Progenitor cell of endocrine pancreas (in vitro differentiated cells): ENCODE data around the gene THRSP. TPM values are rescaled to one million over a fixed set of nuclear protein-coding genes. Genes with fewer than 3 reads are reported as not detected.
A peak's percentile ranks its signal among the peaks of the same experiment; 100 is the strongest.
"Not testable (repeated sequence)": the region's sequence is repeated elsewhere in the genome, so short reads cannot be mapped to it uniquely, and the experiment has no call there.

Experiments
- DNase-seq: peaks from one replicate; pipeline ENCODE4 v3.0.0; 2021; ENCODE audit warnings: low spot score; ENCODE audit not compliant: unreplicated experiment
- H3K27ac Mint-ChIP-seq: 2 replicates; pipeline ENCODE4 v1.8.0; 2021; ENCODE audit warnings: mild to moderate bottlenecking, moderate library complexity, mixed read lengths
- H3K27me3 Mint-ChIP-seq: 2 replicates; pipeline ENCODE4 v1.8.0; 2021; ENCODE audit warnings: mixed read lengths
- H3K36me3 Mint-ChIP-seq: 2 replicates; pipeline ENCODE4 v1.8.0; 2022; ENCODE audit warnings: mixed read lengths; ENCODE audit not compliant: insufficient read depth
- H3K4me1 Mint-ChIP-seq: 2 replicates; pipeline ENCODE4 v1.8.0; 2021; ENCODE audit warnings: low read depth, mixed read lengths
- H3K4me3 Mint-ChIP-seq: 2 replicates; pipeline ENCODE4 v1.8.0; 2021; ENCODE audit warnings: low read depth, mild to moderate bottlenecking, moderate library complexity, mixed read lengths
- H3K9me3 Mint-ChIP-seq: 2 replicates; pipeline ENCODE4 v1.8.0; 2021; ENCODE audit warnings: low read depth, mixed read lengths
- total RNA-seq: library from RNA; stranded (reverse); gene quantifications from 2 replicates; pipeline ENCODE4 v1.2.1, GENCODE V29; 2021
- TF ChIP-seq, protein P1 (sequence below): fragments of 200-600 bp; sonication (generic); IDR thresholded peaks from one replicate; pipeline ENCODE4 v1.5.0; 2021; ENCODE audit warnings: antibody characterized with exemption, mild to moderate bottlenecking; ENCODE audit not compliant: unreplicated experiment

The THRSP gene
- total RNA-seq, 1 donor from 2014 or later, result not detected

DNA sequence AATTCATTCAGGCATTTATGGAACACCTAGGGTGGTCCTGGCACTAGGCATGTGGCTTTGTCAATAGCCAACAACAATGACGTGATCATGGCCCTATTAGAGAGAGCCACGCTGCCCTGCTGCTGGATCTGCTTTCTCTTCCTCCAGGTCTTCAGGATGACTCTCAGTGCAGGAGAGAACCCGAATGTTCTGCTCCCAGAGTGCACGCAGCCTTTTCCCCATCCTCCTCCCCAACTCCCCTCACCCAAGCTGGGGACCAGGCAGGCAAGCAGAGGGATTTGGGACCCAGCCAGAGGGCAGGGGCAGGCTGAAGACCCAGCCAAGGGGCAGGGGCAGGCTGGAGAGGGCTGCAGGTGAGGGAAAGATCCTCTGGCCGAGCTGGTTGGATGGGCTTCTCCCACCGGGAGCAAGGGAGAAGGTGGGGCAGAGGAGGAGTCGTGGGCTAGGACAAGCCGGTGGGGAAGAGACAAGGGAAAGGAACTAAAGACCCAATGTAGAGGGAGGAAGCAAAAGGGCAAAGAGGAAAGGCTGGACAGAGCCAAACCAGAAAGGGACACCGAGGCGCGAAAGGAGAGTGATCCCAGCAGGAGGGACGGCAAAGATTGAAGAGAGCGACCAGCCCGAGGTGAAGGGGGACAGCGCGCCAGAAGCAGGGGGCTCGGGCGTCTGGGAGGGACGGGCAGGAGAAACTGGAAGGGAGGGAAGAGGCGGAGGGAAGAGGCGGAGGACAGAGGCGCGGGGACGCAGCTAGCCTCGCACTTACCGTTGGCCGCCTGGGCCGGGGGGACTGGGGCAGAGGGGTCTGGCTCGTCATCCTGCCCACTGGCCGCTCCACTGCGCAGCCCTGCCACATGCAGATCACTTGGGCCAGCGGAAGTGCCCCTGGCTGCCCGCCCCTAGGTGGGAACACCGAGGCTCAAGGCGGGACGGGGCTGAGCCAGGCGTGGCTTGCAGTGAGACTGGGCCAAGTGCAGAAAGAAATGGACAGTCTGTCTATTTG is 41.0 kb upstream of the THRSP start, which contains the start of gene KCTD14:
Gene KCTD14, minus strand, starts transcription at position 880 of the 1,000 bp plus-strand sequence. Its CDS starts 27 bp downstream, at position 853.
- H3K4me3 Mint-ChIP-seq, result peak within 1 kb of the TSS; percentile 87
- no peaks in the 10 kb centered on the region for H3K36me3 Mint-ChIP-seq
- TF ChIP-seq, protein P1, sequence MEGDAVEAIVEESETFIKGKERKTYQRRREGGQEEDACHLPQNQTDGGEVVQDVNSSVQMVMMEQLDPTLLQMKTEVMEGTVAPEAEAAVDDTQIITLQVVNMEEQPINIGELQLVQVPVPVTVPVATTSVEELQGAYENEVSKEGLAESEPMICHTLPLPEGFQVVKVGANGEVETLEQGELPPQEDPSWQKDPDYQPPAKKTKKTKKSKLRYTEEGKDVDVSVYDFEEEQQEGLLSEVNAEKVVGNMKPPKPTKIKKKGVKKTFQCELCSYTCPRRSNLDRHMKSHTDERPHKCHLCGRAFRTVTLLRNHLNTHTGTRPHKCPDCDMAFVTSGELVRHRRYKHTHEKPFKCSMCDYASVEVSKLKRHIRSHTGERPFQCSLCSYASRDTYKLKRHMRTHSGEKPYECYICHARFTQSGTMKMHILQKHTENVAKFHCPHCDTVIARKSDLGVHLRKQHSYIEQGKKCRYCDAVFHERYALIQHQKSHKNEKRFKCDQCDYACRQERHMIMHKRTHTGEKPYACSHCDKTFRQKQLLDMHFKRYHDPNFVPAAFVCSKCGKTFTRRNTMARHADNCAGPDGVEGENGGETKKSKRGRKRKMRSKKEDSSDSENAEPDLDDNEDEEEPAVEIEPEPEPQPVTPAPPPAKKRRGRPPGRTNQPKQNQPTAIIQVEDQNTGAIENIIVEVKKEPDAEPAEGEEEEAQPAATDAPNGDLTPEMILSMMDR, result no peak
- H3K9me3 Mint-ChIP-seq, result no peaks in the 10 kb centered on the region
- no peaks in the 10 kb centered on the region for H3K27me3 Mint-ChIP-seq
- peak within 1 kb of the TSS; percentile 95 for H3K27ac Mint-ChIP-seq
- DNase-seq, result peak; percentile 11
- H3K4me1 Mint-ChIP-seq, result peaks cover 33% of the 10 kb centered on the region

GRCh38 chr11:78023426-78023825 is 40.2 kb upstream of the THRSP start:
- peak overlapping the region; percentile 87 for H3K4me3 Mint-ChIP-seq
- no peak for DNase-seq
- peak overlapping the region; percentile 95 for H3K27ac Mint-ChIP-seq
- TF ChIP-seq, protein P1, result peak; percentile 16
- H3K36me3 Mint-ChIP-seq, result no peaks in the 10 kb centered on the region
- H3K27me3 Mint-ChIP-seq, result no peaks in the 10 kb centered on the region
- no peaks in the 10 kb centered on the region for H3K9me3 Mint-ChIP-seq
- peaks cover 37% of the 10 kb centered on the region for H3K4me1 Mint-ChIP-seq

- TF ChIP-seq, protein P1, result no peak
- H3K27ac Mint-ChIP-seq, result no peak overlapping the region
- no peak for DNase-seq
- H3K27me3 Mint-ChIP-seq, result no peaks in the 10 kb centered on the region
- peaks cover 35% of the 10 kb centered on the region for H3K4me1 Mint-ChIP-seq
- no peaks in the 10 kb centered on the region for H3K36me3 Mint-ChIP-seq
- no peaks in the 10 kb centered on the region for H3K9me3 Mint-ChIP-seq
- no peak overlapping the region for H3K4me3 Mint-ChIP-seq
These were observed 38.3 kb upstream of the THRSP start for GRCh38 chr11:78025378-78025777.

GRCh38 chr11:78027759-78028158 is 35.9 kb upstream of the THRSP start:
- H3K27me3 Mint-ChIP-seq, result no peaks in the 10 kb centered on the region
- H3K4me3 Mint-ChIP-seq, result no peak overlapping the region
- peaks cover 22% of the 10 kb centered on the region for H3K4me1 Mint-ChIP-seq
- H3K27ac Mint-ChIP-seq, result no peak overlapping the region
- H3K9me3 Mint-ChIP-seq, result no peaks in the 10 kb centered on the region
- TF ChIP-seq, protein P1, result no peak
- H3K36me3 Mint-ChIP-seq, result no peaks in the 10 kb centered on the region
- no peak for DNase-seq

- not testable (repeated sequence) for H3K4me3 Mint-ChIP-seq, H3K9me3 Mint-ChIP-seq, DNase-seq, H3K36me3 Mint-ChIP-seq, H3K27me3 Mint-ChIP-seq
- Mint-ChIP-seq H3K4me1 (peaks cover 21% of the 10 kb centered on the region), H3K27ac (peak overlapping the region; percentile 35)
These were observed 35.2 kb upstream of the THRSP start for GRCh38 chr11:78028423-78028822.
